RWPE2 (cell line): ENCODE measurements around the gene PAXX.

ENCODE experiments used
- ATAC-seq: fragments of 200-7000 bp; cut with Tn5 transposase; 3 replicates; pipeline ENCODE4 v1.9.1; 2021; ENCODE audit warnings: low read depth
- DNase-seq: peaks from one replicate; pipeline ENCODE4 v3.0.0-alpha.2; 2020; ENCODE audit warnings: low spot score
- H3K27ac ChIP-seq: fragments of 450-650 bp; 2 replicates; pipeline ENCODE4 v1.5.1; 2017; ENCODE audit warnings: mild to moderate bottlenecking; ENCODE audit not compliant: poor library complexity, severe bottlenecking
- H3K27me3 ChIP-seq: fragments of 250-450 bp; sonication (Bioruptor Pico); 2 replicates; pipeline ENCODE4 v1.5.1; 2021; ENCODE audit warnings: mild to moderate bottlenecking, moderate library complexity; ENCODE audit not compliant: insufficient read depth, poor library complexity, severe bottlenecking
- H3K36me3 ChIP-seq: fragments of 250-450 bp; sonication (Bioruptor Pico); 2 replicates; pipeline ENCODE4 v1.5.1; 2020; ENCODE audit warnings: low read depth, mild to moderate bottlenecking, moderate library complexity
- H3K4me1 ChIP-seq: fragments of 250-450 bp; sonication (Bioruptor Pico); 2 replicates; pipeline ENCODE4 v1.5.1; 2021; ENCODE audit warnings: mild to moderate bottlenecking, moderate library complexity; ENCODE audit not compliant: insufficient read depth, poor library complexity, severe bottlenecking
- H3K4me3 ChIP-seq: fragments of 250-450 bp; sonication (Bioruptor Pico); 2 replicates; pipeline ENCODE4 v1.5.1; 2021; ENCODE audit warnings: mild to moderate bottlenecking, moderate library complexity; ENCODE audit not compliant: severe bottlenecking
- H3K9me3 ChIP-seq: fragments of 250-450 bp; sonication (Bioruptor Pico); 2 replicates; pipeline ENCODE4 v1.5.1; 2021; ENCODE audit warnings: mild to moderate bottlenecking, moderate library complexity; ENCODE audit not compliant: severe bottlenecking
- CTCF ChIP-seq: fragments of 450-650 bp; IDR thresholded peaks from one replicate; pipeline ENCODE4 v1.5.1; 2017; ENCODE audit warnings: mild to moderate bottlenecking, moderate library complexity; ENCODE audit not compliant: poor library complexity, severe bottlenecking

Gene PAXX

GRCh38 chr9:136957461-136957860, 34.8 kb upstream of the PAXX start:
- no peak overlapping the region for H3K4me3 ChIP-seq
- no peak for DNase-seq
- H3K36me3 ChIP-seq = no peaks in the 10 kb centered on the region
- no peak overlapping the region for H3K27ac ChIP-seq
- no peaks in the 10 kb centered on the region for H3K4me1 ChIP-seq
- TF ChIP-seq CTCF = no peak
- no peak for ATAC-seq
- H3K27me3 ChIP-seq = no peaks in the 10 kb centered on the region
- H3K9me3 ChIP-seq = no peaks in the 10 kb centered on the region

DNA sequence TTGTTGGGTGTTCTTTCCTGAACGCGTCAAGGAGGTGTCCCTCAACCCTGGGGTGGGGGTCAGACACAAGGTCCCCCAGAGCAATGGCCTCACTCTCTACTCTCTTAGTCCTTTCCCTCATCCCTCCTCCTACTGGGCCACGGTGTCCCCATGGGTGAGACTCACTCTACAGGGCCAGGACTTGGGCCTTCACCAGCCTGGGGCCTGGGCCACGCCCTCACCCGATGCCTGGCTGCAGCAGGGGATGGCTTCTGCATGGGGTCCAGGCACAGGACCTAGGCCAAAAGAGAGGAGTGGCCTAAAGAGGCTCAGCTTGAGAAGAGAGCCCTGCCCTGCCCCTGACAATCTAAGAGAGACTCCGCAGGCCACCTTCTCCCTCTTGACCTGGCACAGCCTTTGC, 34.3 kb upstream of the PAXX start:
- TF ChIP-seq CTCF = no peak
- Histone ChIP-seq H3K27ac (no peak overlapping the region), H3K4me1 (no peaks in the 10 kb centered on the region), H3K4me3 (no peak overlapping the region), H3K36me3 (no peaks in the 10 kb centered on the region), H3K27me3 (no peaks in the 10 kb centered on the region), H3K9me3 (no peaks in the 10 kb centered on the region)
- ATAC-seq (no peak), DNase-seq (no peak)

DNA sequence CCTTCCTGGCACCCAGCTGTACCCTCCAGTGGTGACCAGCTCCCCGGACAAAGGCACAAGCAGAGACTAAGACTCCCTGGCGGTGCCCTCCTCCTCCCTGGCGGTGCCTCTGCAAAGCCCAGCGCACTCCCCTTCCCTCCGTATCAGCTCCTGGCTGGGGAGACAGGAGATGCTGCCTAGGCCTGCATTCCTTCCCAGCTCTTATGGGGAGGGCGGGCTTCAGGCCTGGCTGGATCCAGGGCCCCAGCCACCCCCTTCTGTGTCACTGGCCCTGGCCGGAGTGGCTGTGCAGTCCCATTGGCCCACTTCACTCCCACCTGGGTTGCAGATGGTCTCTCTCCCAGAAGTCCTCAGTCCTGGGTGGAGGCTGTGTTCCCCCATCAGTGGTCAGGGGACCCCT, 33.7 kb upstream of the PAXX start:
- DNase-seq (no peak), ATAC-seq (no peak)
- Histone ChIP-seq H3K4me3 (no peak overlapping the region), H3K4me1 (no peaks in the 10 kb centered on the region), H3K9me3 (no peaks in the 10 kb centered on the region), H3K27me3 (no peaks in the 10 kb centered on the region), H3K36me3 (no peaks in the 10 kb centered on the region), H3K27ac (no peak overlapping the region)
- no peak for TF ChIP-seq CTCF

- no peaks in the 10 kb centered on the region for H3K27me3 ChIP-seq
- DNase-seq = no peak
- H3K4me1 ChIP-seq = no peaks in the 10 kb centered on the region
- no peak for TF ChIP-seq CTCF
- no peak for ATAC-seq
- H3K27ac ChIP-seq = no peak overlapping the region
- no peak overlapping the region for H3K4me3 ChIP-seq
- H3K36me3 ChIP-seq = no peaks in the 10 kb centered on the region
- no peaks in the 10 kb centered on the region for H3K9me3 ChIP-seq
These were observed 33.0 kb upstream of the PAXX start for GRCh38 chr9:136958898-136959850.
